AG04450 (cell line): ENCODE measurements around the gene TCTN1. TPM values are rescaled to one million over a fixed set of nuclear protein-coding genes. Genes with fewer than 3 reads are reported as not detected.

Experiments used
- CTCF ChIA-PET: fragments of 300-600, 350-600 bp; formaldehyde crosslinking; extraction: SDS; loops from one replicate; lab custom pipeline; 2022; ENCODE audit warnings: antibody characterized with exemption, inconsistent platforms; lab: Charles Lee
- POLR2A ChIA-PET: fragments of 350-600 bp; formaldehyde crosslinking; extraction: SDS; loops from one replicate; lab custom pipeline; 2021; ENCODE audit warnings: antibody characterized with exemption, inconsistent platforms; lab: Yijun Ruan, JAX
- DNase-seq: peaks from one replicate; pipeline ENCODE4 v3.0.0-alpha.2; 2011; ENCODE audit warnings: low read depth, low spot score
- H3K27ac ChIP-seq: one replicate; pipeline ENCODE4 v1.5.1; 2012; ENCODE audit warnings: low read depth, low read length, control low read depth
- H3K27me3 ChIP-seq: one replicate; pipeline ENCODE4 v1.6.0; 2012; ENCODE audit warnings: low read length; ENCODE audit not compliant: control insufficient read depth, insufficient read depth
- H3K4me3 ChIP-seq: 2 replicates; pipeline ENCODE4 v1.5.1; 2011; ENCODE audit warnings: mild to moderate bottlenecking, low read depth, low read length, control low read depth
- H3K9me3 ChIP-seq: 2 replicates; pipeline ENCODE4 v1.5.1; 2012; ENCODE audit warnings: low read length; ENCODE audit not compliant: control insufficient read depth, insufficient read depth
- polyA minus RNA-seq: library from RNA; depleted of rRNA, polyadenylated mRNA; stranded (reverse); fragments of >200 nt; gene quantifications from 2 replicates; pipeline ENCODE4 v1.2.3, GENCODE V29; 2011; rRNA and poly(A)+ RNA removed
- polyA plus RNA-seq: library from polyadenylated mRNA; depleted of rRNA; stranded (reverse); fragments of >200 nt; gene quantifications from 2 replicates; pipeline ENCODE4 v1.2.3, GENCODE V29; 2011; rRNA removed
- TF ChIP-seq, protein P1 (sequence below): IDR thresholded peaks from 2 replicates; pipeline ENCODE4 v1.5.1; 2011; ENCODE audit warnings: low read depth, low read length, control low read depth, inconsistent platforms

TCTN1 gene
- polyA plus RNA-seq, result 32.7 and 35.4 TPM in 2 replicates
- 14.4 and 19.4 TPM in 2 replicates for polyA minus RNA-seq

GRCh38 chr12:110613771-110614684, at the start of gene TCTN1:
Gene TCTN1, plus strand, starts transcription at chr12:110614129. Its CDS starts 54 bp downstream, at chr12:110614183.
- Histone ChIP-seq H3K27me3 (no peaks in the 10 kb centered on the region), H3K4me3 (peak within 1 kb of the TSS; percentile 83), H3K27ac (no peak within 1 kb of the TSS), H3K9me3 (no peaks in the 10 kb centered on the region; the same call in 1 of the 2 replicates)
- TF ChIP-seq, protein P1, sequence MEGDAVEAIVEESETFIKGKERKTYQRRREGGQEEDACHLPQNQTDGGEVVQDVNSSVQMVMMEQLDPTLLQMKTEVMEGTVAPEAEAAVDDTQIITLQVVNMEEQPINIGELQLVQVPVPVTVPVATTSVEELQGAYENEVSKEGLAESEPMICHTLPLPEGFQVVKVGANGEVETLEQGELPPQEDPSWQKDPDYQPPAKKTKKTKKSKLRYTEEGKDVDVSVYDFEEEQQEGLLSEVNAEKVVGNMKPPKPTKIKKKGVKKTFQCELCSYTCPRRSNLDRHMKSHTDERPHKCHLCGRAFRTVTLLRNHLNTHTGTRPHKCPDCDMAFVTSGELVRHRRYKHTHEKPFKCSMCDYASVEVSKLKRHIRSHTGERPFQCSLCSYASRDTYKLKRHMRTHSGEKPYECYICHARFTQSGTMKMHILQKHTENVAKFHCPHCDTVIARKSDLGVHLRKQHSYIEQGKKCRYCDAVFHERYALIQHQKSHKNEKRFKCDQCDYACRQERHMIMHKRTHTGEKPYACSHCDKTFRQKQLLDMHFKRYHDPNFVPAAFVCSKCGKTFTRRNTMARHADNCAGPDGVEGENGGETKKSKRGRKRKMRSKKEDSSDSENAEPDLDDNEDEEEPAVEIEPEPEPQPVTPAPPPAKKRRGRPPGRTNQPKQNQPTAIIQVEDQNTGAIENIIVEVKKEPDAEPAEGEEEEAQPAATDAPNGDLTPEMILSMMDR, result no peak
- DNase-seq, result peak; percentile 82
- ChIA-PET POLR2A (interaction anchor here (0.5 to 1.5 kb wide), 6 partner anchors 14 to 164 kb away, joined by 3 to 8 read pairs (median 5); partner anchors contain the start of genes ARPC3, FAM216A and GPN3), CTCF (interaction anchor here (0.7 to 3.9 kb wide), 8 partner anchors 13 to 274 kb away, joined by 3 to 42 read pairs (median 4); partner anchors contain the start of gene ARPC3)

GRCh38 chr12:110564471-110564991, 49.4 kb upstream of the TCTN1 start:
- TF ChIP-seq, protein P1, result no peak
- Histone ChIP-seq H3K4me3 (no peak overlapping the region), H3K27ac (no peak overlapping the region), H3K9me3 (peaks cover 13% of the 10 kb centered on the region), H3K27me3 (no peaks in the 10 kb centered on the region)
- POLR2A ChIA-PET, result no interaction called here
- CTCF ChIA-PET, result no interaction called here
- no peak for DNase-seq

GRCh38 chr12:110565894-110566871, 47.7 kb upstream of the TCTN1 start:
- CTCF ChIA-PET, result interaction anchor here (0.6 to 0.8 kb wide), 2 partner anchors 8 to 103 kb away, joined by 3 to 5 read pairs; no protein-coding TSS in a partner anchor
- POLR2A ChIA-PET, result no interaction called here
- TF ChIP-seq, protein P1, result no peak
- no peak for DNase-seq
- H3K27me3 ChIP-seq, result no peaks in the 10 kb centered on the region
- H3K27ac ChIP-seq, result no peak overlapping the region
- H3K9me3 ChIP-seq, result peaks cover 13% of the 10 kb centered on the region
- H3K4me3 ChIP-seq, result no peak overlapping the region

GRCh38 chr12:110566993-110567392, 46.9 kb upstream of the TCTN1 start:
- ChIA-PET POLR2A (no interaction called here), CTCF (interaction anchor here (0.6 to 1.8 kb wide), 2 partner anchors 35 to 174 kb away, joined by 3 to 6 read pairs; no protein-coding TSS in a partner anchor)
- no peaks in the 10 kb centered on the region for H3K27me3 ChIP-seq
- no peak for DNase-seq
- H3K4me3 ChIP-seq, result no peak overlapping the region
- no peak overlapping the region for H3K27ac ChIP-seq
- H3K9me3 ChIP-seq, result peaks cover 13% of the 10 kb centered on the region
- TF ChIP-seq, protein P1, result no peak
